ENCODE results near the gene BRD1. TPM values are rescaled to one million over a fixed set of nuclear protein-coding genes. Genes with fewer than 3 reads are reported as not detected.

Gene BRD1
- total and polyA plus RNA-seq, 7 donors = 7.9 to 22.9 (median 16.9) TPM

GRCh38 chr22:49773531-49773930 lies 54.1 kb downstream of the BRD1 start:
- H3K27me3 ChIP-seq (ENCODE audit: insufficient read depth in 3 of 3, low read length in 2 of 3) = no peaks in the 10 kb centered on the region
- DNase-seq = no peak
- no peaks in the 10 kb centered on the region for H3K9me3 ChIP-seq
- intact Hi-C loops (cut with DNase I) = no loop called here
- H3K4me1 ChIP-seq = peaks cover 8% of the 10 kb centered on the region
- WGBS, 3 donors = 94 to 96% (median 95%) methylated on average over 11 of the region's 11 CpGs
- H3K36me3 ChIP-seq (ENCODE audit: insufficient read depth in 1 of 2, low read depth in 1 of 2) = peaks cover 0 to 61% of the 10 kb centered on the region in 2 donors
- H3K27ac ChIP-seq = no peak overlapping the region
- H3K4me3 ChIP-seq = no peak overlapping the region
- ATAC-seq = no peak
- TF ChIP-seq CTCF (IDR thresholded peaks at IDR 0.05) = no peak

- Histone ChIP-seq H3K27ac (no peak overlapping the region), H3K4me1 (peaks cover 10% of the 10 kb centered on the region), H3K4me3 (no peak overlapping the region), H3K9me3 (no peaks in the 10 kb centered on the region), H3K27me3 (ENCODE audit: insufficient read depth in 3 of 3, low read length in 2 of 3) (no peaks in the 10 kb centered on the region), H3K36me3 (ENCODE audit: insufficient read depth in 1 of 2, low read depth in 1 of 2) (peaks cover 0 to 57% of the 10 kb centered on the region in 2 donors)
- DNase-seq (peak; percentile 8 to 11), ATAC-seq (no peak)
- 60 to 63% (median 60%) methylated on average over 14 to 16 of the region's 16 CpGs for WGBS, 3 donors
- no peak for TF ChIP-seq CTCF (IDR thresholded peaks at IDR 0.05)
- intact Hi-C loops (cut with DNase I) = no loop called here
Measured at GRCh38 chr22:49772692-49773091, 55.0 kb downstream of the BRD1 start.

- WGBS, 3 donors = 68 to 79% (median 75%) methylated on average over 60 to 64 of the region's 64 CpGs
- Histone ChIP-seq H3K36me3 (ENCODE audit: insufficient read depth in 1 of 2, low read depth in 1 of 2) (peaks cover 0 to 44% of the 10 kb centered on the region in 2 donors), H3K9me3 (peaks cover 8% of the 10 kb centered on the region), H3K27me3 (ENCODE audit: insufficient read depth in 3 of 3, low read length in 2 of 3) (no peaks in the 10 kb centered on the region), H3K4me3 (no peak overlapping the region), H3K27ac (no peak overlapping the region), H3K4me1 (peaks cover 10% of the 10 kb centered on the region)
- ATAC-seq (no peak), DNase-seq (peak; percentile 12 to 40)
- intact Hi-C loops (cut with DNase I) = no loop called here
- no peak for TF ChIP-seq CTCF (IDR thresholded peaks at IDR 0.05)
Measured at GRCh38 chr22:49771266-49772065, 56.2 kb downstream of the BRD1 start.

- 77 to 84% (median 80%) methylated on average over 27 to 29 of the region's 29 CpGs for WGBS, 3 donors
- no peak for ATAC-seq
- intact Hi-C loops (cut with DNase I) = no loop called here
Measured at GRCh38 chr22:49770547-49771265, 57.0 kb downstream of the BRD1 start.

More at GRCh38 chr22:49770547-49771265, 57.0 kb downstream of the BRD1 start:
- H3K9me3 ChIP-seq = peaks cover 9% of the 10 kb centered on the region
- DNase-seq = peak; percentile 10 to 49
- peaks cover 0 to 37% of the 10 kb centered on the region in 2 donors for H3K36me3 ChIP-seq (ENCODE audit: insufficient read depth in 1 of 2, low read depth in 1 of 2)
- H3K4me1 ChIP-seq = peaks cover 10% of the 10 kb centered on the region
- no peaks in the 10 kb centered on the region for H3K27me3 ChIP-seq (ENCODE audit: insufficient read depth in 3 of 3, low read length in 2 of 3)
- TF ChIP-seq CTCF (IDR thresholded peaks at IDR 0.05) = no peak
- H3K4me3 ChIP-seq = no peak overlapping the region
- H3K27ac ChIP-seq = no peak overlapping the region
